HG03460 (cell line): ENCODE data around the gene PCDHGA6.
A peak's percentile ranks its signal among the peaks of the same experiment; 100 is the strongest.
"Not testable (repeated sequence)": the region's sequence is repeated elsewhere in the genome, so short reads cannot be mapped to it uniquely, and the experiment has no call there.

Source experiments
- ATAC-seq: cut with Tn5 transposase; IDR thresholded peaks from one replicate; pipeline ENCODE4 v1.9.1; 2021; ENCODE audit not compliant: unreplicated experiment

PCDHGA6 gene

GRCh38 chr5:141392429-141393198, 18.9 kb downstream of the PCDHGA6 start, which contains the start of gene PCDHGA8:
PCDHGA8 (plus strand) TSS chr5:141392633; CDS start chr5:141392814, 181 bp downstream.
- no peak for ATAC-seq

- no peak for ATAC-seq
These were observed 19.6 kb downstream of the PCDHGA6 start for GRCh38 chr5:141393267-141393666.

GRCh38 chr5:141394401-141395187, 20.9 kb downstream of the PCDHGA6 start:
- not testable (repeated sequence) for ATAC-seq

GRCh38 chr5:141397756-141398551, 24.3 kb downstream of the PCDHGA6 start, which contains the start of gene PCDHGB5:
PCDHGB5 (plus strand) TSS chr5:141397947; CDS start chr5:141398128, 181 bp downstream.
- peak; percentile 87 for ATAC-seq

GRCh38 chr5:141398608-141399007, 24.9 kb downstream of the PCDHGA6 start:
- ATAC-seq: no peak

- ATAC-seq: no peak
These were observed 26.0 kb downstream of the PCDHGA6 start for GRCh38 chr5:141399555-141400258.

GRCh38 chr5:141402553-141403243, 29.0 kb downstream of the PCDHGA6 start, which contains the start of gene PCDHGA9:
PCDHGA9 (plus strand) TSS chr5:141402778; CDS start chr5:141402953, 175 bp downstream.
- no peak for ATAC-seq

- no peak for ATAC-seq
These were observed 29.7 kb downstream of the PCDHGA6 start for GRCh38 chr5:141403387-141403786.

GRCh38 chr5:141407790-141408505, 34.3 kb downstream of the PCDHGA6 start, which contains the start of gene PCDHGB6:
PCDHGB6 (plus strand) TSS chr5:141408021; CDS start chr5:141408203, 182 bp downstream.
- not testable (repeated sequence) for ATAC-seq

- ATAC-seq: no peak
These were observed 36.1 kb downstream of the PCDHGA6 start for GRCh38 chr5:141409598-141410306.

- ATAC-seq: no peak
These were observed 37.9 kb downstream of the PCDHGA6 start for GRCh38 chr5:141411575-141411974.

- ATAC-seq: peak; percentile 81
These were observed 39.3 kb downstream of the PCDHGA6 start, which contains the start of gene PCDHGA10 for GRCh38 chr5:141412854-141413539. PCDHGA10 (plus strand) TSS chr5:141412987; CDS start chr5:141413176, 189 bp downstream.

- ATAC-seq: no peak
These were observed 39.9 kb downstream of the PCDHGA6 start for GRCh38 chr5:141413540-141414069.

GRCh38 chr5:141414548-141415274, 41.0 kb downstream of the PCDHGA6 start:
- ATAC-seq: not testable (repeated sequence)

- ATAC-seq: not testable (repeated sequence)
These were observed 41.6 kb downstream of the PCDHGA6 start for GRCh38 chr5:141415275-141415618.

GRCh38 chr5:141417494-141418172, 43.9 kb downstream of the PCDHGA6 start, which contains the start of gene PCDHGB7:
PCDHGB7 (plus strand) TSS chr5:141417677; CDS start chr5:141417860, 183 bp downstream.
- ATAC-seq: peak; percentile 64
